Endothelial cell of umbilical vein (primary cell): ENCODE data around the gene HOXB3. TPM values are rescaled to one million over a fixed set of nuclear protein-coding genes. Genes with fewer than 3 reads are reported as not detected.

Source experiments
- BruUV-seq: library from RNA; stranded (reverse); fragments of 400-500 nt; replicated peaks from 2 replicates; lab custom pipeline; 2021; lab: Mats Ljungman, UMichigan
- CTCF ChIA-PET: fragments of 300-600, 350-600 bp; sonication (Branson Sonifier 250); formaldehyde crosslinking; loops from one replicate; lab custom pipeline; 2021; ENCODE audit warnings: antibody characterized with exemption, inconsistent platforms; lab: Charles Lee
- POLR2A ChIA-PET: fragments of 300-600, 350-600 bp; sonication (Branson Sonifier 250); formaldehyde crosslinking; loops from one replicate; lab custom pipeline; 2021; ENCODE audit warnings: antibody characterized with exemption, inconsistent platforms; lab: Charles Lee
- DNase-seq: peaks from one replicate; pipeline ENCODE4 v3.0.0-alpha.2; 2011; ENCODE audit warnings: low read depth, low spot score
- FAIRE-seq: peaks from 2 replicates; lab custom pipeline; 2011; peaks lifted over from hg19 to GRCh38; lab: Jason Lieb, UNC
- H2AFZ ChIP-seq: 2 replicates; pipeline ENCODE4 v1.6.0; 2012; ENCODE audit warnings: low read depth, low read length, control low read depth, inconsistent platforms
- H3K27ac ChIP-seq: 2 replicates; pipeline ENCODE4 v1.5.1; 2011; ENCODE audit warnings: low read depth, mild to moderate bottlenecking, control low read depth, low read length, moderate library complexity; ENCODE audit not compliant: insufficient read depth
- H3K27me3 ChIP-seq, 2 experiments: 2 replicates each; pipeline versions ENCODE4 v1.6.0 to v1.6.1; 2011; ENCODE audit warnings: low read length in 2 of 2, mixed read lengths in 1 of 2; ENCODE audit not compliant: control insufficient read depth in 2 of 2, insufficient read depth in 2 of 2
- H3K36me3 ChIP-seq, 2 experiments: 2 replicates in 1 of 2; 3 replicates in 1 of 2; pipeline ENCODE4 v1.5.1; 2011; ENCODE audit warnings: low read length in 2 of 2, mild to moderate bottlenecking in 1 of 2, moderate library complexity in 1 of 2; ENCODE audit not compliant: control insufficient read depth in 2 of 2, insufficient read depth in 2 of 2; ENCODE audit errors: extremely low read depth in 1 of 2
- H3K4me1 ChIP-seq: 3 replicates; pipeline ENCODE4 v1.5.1; 2011; ENCODE audit warnings: mild to moderate bottlenecking, low read length; ENCODE audit not compliant: control insufficient read depth, insufficient read depth; ENCODE audit errors: extremely low read depth
- H3K4me2 ChIP-seq: 2 replicates; pipeline ENCODE4 v1.6.1; 2011; ENCODE audit warnings: low read length, control low read depth, mixed read lengths; ENCODE audit not compliant: insufficient read depth
- H3K4me3 ChIP-seq, 3 experiments: fragments of 200-600 bp in 1 of 3; sonication (generic), shearing (Covaris generic) in 1 of 3; replicated peaks in 1 of 3; 2 replicates each; pipeline ENCODE4 v1.5.1; 2011 to 2016; ENCODE audit warnings: control low read depth in 3 of 3, low read length in 3 of 3, mild to moderate bottlenecking in 2 of 3, inconsistent platforms in 1 of 3, low read depth in 1 of 3, moderate library complexity in 1 of 3; ENCODE audit not compliant: insufficient read depth in 1 of 3
- H3K79me2 ChIP-seq: 2 replicates; pipeline ENCODE4 v1.6.0; 2012; ENCODE audit warnings: low read length, inconsistent platforms; ENCODE audit not compliant: control insufficient read depth, insufficient read depth
- H3K9ac ChIP-seq: replicated peaks from 2 replicates; pipeline ENCODE3; 2011; ENCODE audit warnings: low read length, control low read depth; ENCODE audit not compliant: insufficient read depth; ENCODE audit errors: extremely low read depth
- H3K9me1 ChIP-seq: replicated peaks from 3 replicates; pipeline ENCODE4 v1.6.0; 2011; ENCODE audit warnings: mild to moderate bottlenecking, low read length; ENCODE audit not compliant: control insufficient read depth, insufficient read depth; ENCODE audit errors: extremely low read depth
- H3K9me3 ChIP-seq: replicated peaks from 2 replicates; pipeline ENCODE4 v1.5.1; 2012; ENCODE audit warnings: low read length, inconsistent platforms; ENCODE audit not compliant: control insufficient read depth, insufficient read depth
- H4K20me1 ChIP-seq: replicated peaks from 2 replicates; pipeline ENCODE3; 2011; ENCODE audit warnings: mild to moderate bottlenecking, low read length; ENCODE audit not compliant: control insufficient read depth, insufficient read depth; ENCODE audit errors: extremely low read depth
- EZH2 ChIP-seq: IDR thresholded peaks from 2 replicates; pipeline ENCODE4 v1.6.1; 2012; ENCODE audit warnings: borderline replicate concordance, low read depth, mild to moderate bottlenecking, moderate library complexity, low read length, inconsistent platforms; ENCODE audit not compliant: severe bottlenecking
- FOS ChIP-seq: IDR thresholded peaks from 2 replicates; pipeline ENCODE4 v1.6.1; 2011; ENCODE audit warnings: mild to moderate bottlenecking, low read length, moderate library complexity, borderline replicate concordance; ENCODE audit not compliant: insufficient read depth
- GATA2 ChIP-seq: IDR thresholded peaks from 2 replicates; pipeline ENCODE4 v1.7.0; 2011; ENCODE audit warnings: low read depth, mild to moderate bottlenecking, moderate library complexity, mixed read lengths, low read length; ENCODE audit not compliant: insufficient read length, insufficient read depth
- JUN ChIP-seq: IDR thresholded peaks from 2 replicates; pipeline ENCODE4 v1.6.1; 2011; ENCODE audit warnings: borderline replicate concordance, low read depth; ENCODE audit not compliant: insufficient read length, insufficient read depth
- MAX ChIP-seq: IDR thresholded peaks from 2 replicates; pipeline ENCODE4 v1.6.1; 2011; ENCODE audit not compliant: insufficient read depth, insufficient read length
- MYC ChIP-seq: IDR thresholded peaks from one replicate; pipeline ENCODE4 v1.6.1; 2011; ENCODE audit warnings: mild to moderate bottlenecking, low read depth, low read length
- POLR2A ChIP-seq: IDR thresholded peaks from 2 replicates; pipeline ENCODE4 v1.6.1; 2012; ENCODE audit warnings: low read depth, mild to moderate bottlenecking, control low read depth, low read length
- POLR2AphosphoS5 ChIP-seq: IDR thresholded peaks from 2 replicates; pipeline ENCODE4 v1.6.1; 2012; ENCODE audit warnings: low read depth, mild to moderate bottlenecking, control low read depth, low read length, moderate library complexity; ENCODE audit not compliant: insufficient read depth
- dilution Hi-C: fragments of 300-500 bp; cut with MboI; formaldehyde crosslinking; loops from one replicate; pipeline ENCODE4 v1.15.0; 2019; ENCODE audit warnings: low sequenced_read_pairs; ENCODE audit not compliant: extremely low pct_ligation_motif_present
- intact Hi-C: fragments of 100-400 bp; cut with micrococcal nuclease; formaldehyde crosslinking; loops from one replicate; pipeline ENCODE4 v1.10.0; 2022
- polyA plus RNA-seq, 4 experiments: library from polyadenylated mRNA; depleted of rRNA in 3 of 4; stranded (reverse) in 3 of 4; unstranded in 1 of 4; fragments of >200 nt; gene quantifications; 2 replicates each; pipeline versions ENCODE4 v1.2.1 to v1.2.3, GENCODE V29; 2011 to 2012; ENCODE audit warnings: missing spikeins in 1 of 4
- total RNA-seq: library from RNA; stranded (reverse); gene quantifications from 2 replicates; pipeline ENCODE4 v1.2.3, GENCODE V29; 2021
- TF ChIP-seq, protein P1 (sequence below), 2 donors: IDR thresholded peaks; 1 replicate in 1 of 2; 2 replicates in 1 of 2; pipeline ENCODE4 v1.5.1; 2011; ENCODE audit warnings: low read length in 2 of 2, mild to moderate bottlenecking in 2 of 2, moderate library complexity in 2 of 2, control low read depth in 1 of 2, inconsistent platforms in 1 of 2, low read depth in 1 of 2; ENCODE audit not compliant: insufficient read depth in 1 of 2; ENCODE audit errors: extremely low read depth in 1 of 2

HOXB3 gene
- total and polyA plus RNA-seq, 2 donors (not counting 3 experiments of a cell fraction or from before 2014, with no cell fraction given) = 29.6 to 56.6 TPM

- intact Hi-C loops = no loop called here
- no peak for DNase-seq
- Histone ChIP-seq H3K9ac (no peak overlapping the region), H3K36me3 (no peaks in the 10 kb centered on the region), H3K79me2 (no peaks in the 10 kb centered on the region), H3K9me3 (no peaks in the 10 kb centered on the region), H3K4me2 (no peak overlapping the region), H4K20me1 (no peaks in the 10 kb centered on the region), H3K27me3 (peaks cover 64 to 96% of the 10 kb centered on the region in 2 experiments), H2AFZ (no peak overlapping the region), H3K4me3 (no peak overlapping the region), H3K27ac (no peak overlapping the region), H3K9me1 (no peaks in the 10 kb centered on the region), H3K4me1 (peaks cover 13% of the 10 kb centered on the region)
- CTCF ChIA-PET = interaction anchor here (0.9 to 1.0 kb wide), 3 partner anchors 8 to 369 kb away, joined by 3 to 4 read pairs (median 3); no protein-coding TSS in a partner anchor
- no peak for FAIRE-seq
- dilution Hi-C loops = no loop called here
- POLR2A ChIA-PET = no interaction called here
- BruUV-seq = no TSS peak
- TF ChIP-seq MAX = no peak
- no peak for TF ChIP-seq GATA2
- TF ChIP-seq POLR2A = no peak
- no peak for TF ChIP-seq FOS
- TF ChIP-seq POLR2AphosphoS5 = no peak
- TF ChIP-seq, protein P1, sequence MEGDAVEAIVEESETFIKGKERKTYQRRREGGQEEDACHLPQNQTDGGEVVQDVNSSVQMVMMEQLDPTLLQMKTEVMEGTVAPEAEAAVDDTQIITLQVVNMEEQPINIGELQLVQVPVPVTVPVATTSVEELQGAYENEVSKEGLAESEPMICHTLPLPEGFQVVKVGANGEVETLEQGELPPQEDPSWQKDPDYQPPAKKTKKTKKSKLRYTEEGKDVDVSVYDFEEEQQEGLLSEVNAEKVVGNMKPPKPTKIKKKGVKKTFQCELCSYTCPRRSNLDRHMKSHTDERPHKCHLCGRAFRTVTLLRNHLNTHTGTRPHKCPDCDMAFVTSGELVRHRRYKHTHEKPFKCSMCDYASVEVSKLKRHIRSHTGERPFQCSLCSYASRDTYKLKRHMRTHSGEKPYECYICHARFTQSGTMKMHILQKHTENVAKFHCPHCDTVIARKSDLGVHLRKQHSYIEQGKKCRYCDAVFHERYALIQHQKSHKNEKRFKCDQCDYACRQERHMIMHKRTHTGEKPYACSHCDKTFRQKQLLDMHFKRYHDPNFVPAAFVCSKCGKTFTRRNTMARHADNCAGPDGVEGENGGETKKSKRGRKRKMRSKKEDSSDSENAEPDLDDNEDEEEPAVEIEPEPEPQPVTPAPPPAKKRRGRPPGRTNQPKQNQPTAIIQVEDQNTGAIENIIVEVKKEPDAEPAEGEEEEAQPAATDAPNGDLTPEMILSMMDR (IDR thresholded peaks at IDR 0.05; ENCODE audit: extremely low read depth in 1 of 2, insufficient read depth in 1 of 2, low read depth in 1 of 2, low read length in 2 of 2) = no peak
- TF ChIP-seq EZH2 = no peak
- no peak for TF ChIP-seq MYC
- TF ChIP-seq JUN = no peak
These were observed 38.8 kb upstream of the HOXB3 start for GRCh38 chr17:48628649-48629410.
